Stimulated activated CD4-positive, alpha-beta T cell treated with anti-CD3 and anti-CD28 coated beads, Interleukin-4, amount 100 ng/mL, for 24 hours (primary cell): ENCODE measurements around the gene CPEB4.

Source experiments
- DNase-seq: peaks from one replicate; pipeline ENCODE4 v3.0.0-alpha.2; 2020

The CPEB4 gene

DNA sequence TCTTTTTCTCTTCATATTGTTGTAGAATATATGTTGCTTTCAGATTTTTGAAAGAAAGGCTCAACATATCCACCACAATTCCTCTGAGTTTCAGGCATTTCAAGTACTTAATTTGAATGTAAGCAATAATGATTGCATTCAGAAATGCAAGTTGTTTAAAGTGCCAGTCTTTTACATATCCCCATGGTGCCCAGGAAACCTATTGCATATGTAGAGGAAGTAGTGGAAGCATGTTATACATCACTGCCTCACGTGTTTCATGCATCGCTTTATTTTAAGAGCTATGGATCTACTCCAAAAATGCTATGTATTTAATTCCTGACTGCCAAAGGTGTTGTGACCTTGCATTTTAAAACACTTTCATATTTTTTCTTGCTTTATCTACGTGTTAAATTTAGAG lies 28.1 kb downstream of the CPEB4 start:
- no peak for DNase-seq

DNA sequence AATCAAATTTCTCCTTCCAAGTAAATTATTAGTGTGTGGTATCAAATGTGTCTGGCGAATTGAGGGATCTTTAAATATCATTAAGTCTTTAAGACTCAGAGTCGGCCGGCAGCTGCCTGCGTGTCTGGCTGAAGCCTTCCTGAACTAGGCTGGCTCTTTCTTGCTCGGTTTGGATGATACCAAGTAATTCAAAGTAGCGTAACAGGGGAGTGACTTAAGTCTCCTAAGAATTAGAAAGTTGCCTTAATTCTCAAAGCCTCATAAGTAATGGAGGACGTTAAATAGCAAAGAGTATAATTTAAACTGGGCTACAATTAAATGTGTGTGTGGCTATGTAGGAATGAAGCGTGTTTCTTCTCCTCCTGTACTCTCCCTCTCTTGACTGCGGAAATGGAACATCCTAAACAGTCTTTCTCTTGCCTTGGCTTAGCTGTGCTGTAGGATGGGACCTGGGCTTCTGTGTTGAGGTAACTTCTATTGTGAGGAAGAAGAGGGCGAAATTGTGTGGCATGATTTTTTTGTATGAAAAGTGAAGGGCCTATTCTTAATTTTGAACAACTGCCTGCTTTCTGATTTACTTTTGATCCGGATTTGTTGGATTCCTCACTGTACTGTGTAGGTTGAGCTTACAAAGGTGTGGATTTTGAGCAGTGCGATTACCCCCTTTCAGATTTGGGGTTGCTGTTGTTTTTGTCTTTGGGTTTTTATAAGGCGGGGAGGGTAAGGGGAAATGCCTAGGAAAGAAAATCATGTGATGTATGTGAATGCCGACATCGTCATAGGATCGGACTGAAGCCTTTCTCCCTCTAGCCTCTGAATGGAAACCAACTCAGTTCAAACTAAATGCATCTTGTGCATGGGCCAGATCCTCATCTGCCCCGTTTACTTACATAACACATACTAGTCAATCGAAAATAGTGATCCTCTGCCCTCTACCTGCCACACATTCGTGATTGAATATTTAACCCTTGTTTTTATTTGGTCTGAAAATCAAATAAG lies 29.9 kb downstream of the CPEB4 start:
- DNase-seq, result peak; percentile 63

DNA sequence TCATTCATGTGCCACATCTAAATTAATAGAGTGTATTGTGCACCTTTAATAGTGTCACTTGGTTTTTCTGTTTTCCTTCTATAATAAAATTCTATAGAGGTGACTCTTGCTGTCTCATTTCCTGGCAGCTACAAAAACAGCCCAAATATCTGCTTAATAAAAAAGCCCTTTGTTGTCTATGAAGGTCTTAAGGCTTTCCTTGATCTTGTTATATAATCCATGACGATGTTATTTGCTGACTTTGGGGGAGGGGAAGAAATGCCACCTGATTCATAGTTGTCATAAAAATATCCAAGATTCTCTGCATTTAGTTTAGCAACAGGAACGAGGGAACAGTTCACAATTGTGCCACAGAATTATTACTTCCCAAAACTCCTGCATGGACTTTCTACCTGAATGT lies 31.3 kb downstream of the CPEB4 start:
- no peak for DNase-seq

- no peak for DNase-seq
Observed at GRCh38 chr5:173920024-173920753, 32.0 kb downstream of the CPEB4 start.

DNA sequence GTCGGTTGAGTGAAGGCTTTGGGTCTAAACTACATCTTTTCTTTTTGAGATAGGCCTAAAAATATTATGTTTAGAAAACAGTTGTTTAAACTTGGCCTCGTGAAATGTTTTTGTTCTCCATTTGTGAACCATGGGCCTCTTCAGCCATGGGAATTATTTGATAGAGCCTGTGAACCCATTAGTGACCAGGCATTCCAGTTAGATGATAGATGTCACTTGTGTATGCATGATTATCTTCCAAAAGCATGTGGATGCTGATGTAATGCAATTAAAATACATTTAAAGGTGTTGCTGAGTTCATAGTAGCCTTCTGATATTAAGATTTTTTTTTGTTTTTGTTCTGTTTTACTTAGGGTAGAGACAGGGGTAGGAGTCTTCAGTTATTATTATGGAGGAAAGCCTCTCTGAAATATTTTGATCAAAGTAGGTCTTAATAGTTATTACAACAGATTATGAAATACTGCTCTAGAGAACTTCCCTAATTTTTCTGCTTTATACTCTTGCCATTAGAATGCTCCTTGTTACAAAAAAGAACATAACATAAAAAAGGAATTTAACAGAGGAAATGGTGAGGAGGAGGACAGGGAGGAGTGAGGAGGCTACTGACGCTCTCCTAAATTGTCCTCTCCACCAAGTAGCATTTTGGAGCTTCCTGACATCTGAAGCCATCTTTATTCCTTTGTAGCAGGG lies 32.9 kb downstream of the CPEB4 start:
- no peak for DNase-seq

DNA sequence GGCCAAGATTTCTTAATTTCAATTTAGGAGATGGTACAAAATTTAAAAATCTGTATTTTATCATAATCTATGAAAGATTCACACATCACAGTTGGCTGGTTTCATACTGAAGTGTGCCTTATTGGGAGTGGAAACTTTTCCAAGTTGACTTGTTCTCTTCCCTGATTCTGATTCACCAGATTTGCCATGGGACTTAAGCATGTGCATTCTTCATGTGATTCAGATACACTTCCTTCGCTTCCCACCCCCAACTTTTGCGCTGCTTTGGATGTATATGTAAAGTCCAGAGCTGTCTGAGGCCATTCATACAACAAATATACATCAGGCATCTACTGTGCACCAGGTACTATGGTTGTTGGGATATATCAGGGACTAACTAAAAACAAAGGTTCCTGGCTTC lies 34.4 kb downstream of the CPEB4 start:
- DNase-seq, result no peak

DNA sequence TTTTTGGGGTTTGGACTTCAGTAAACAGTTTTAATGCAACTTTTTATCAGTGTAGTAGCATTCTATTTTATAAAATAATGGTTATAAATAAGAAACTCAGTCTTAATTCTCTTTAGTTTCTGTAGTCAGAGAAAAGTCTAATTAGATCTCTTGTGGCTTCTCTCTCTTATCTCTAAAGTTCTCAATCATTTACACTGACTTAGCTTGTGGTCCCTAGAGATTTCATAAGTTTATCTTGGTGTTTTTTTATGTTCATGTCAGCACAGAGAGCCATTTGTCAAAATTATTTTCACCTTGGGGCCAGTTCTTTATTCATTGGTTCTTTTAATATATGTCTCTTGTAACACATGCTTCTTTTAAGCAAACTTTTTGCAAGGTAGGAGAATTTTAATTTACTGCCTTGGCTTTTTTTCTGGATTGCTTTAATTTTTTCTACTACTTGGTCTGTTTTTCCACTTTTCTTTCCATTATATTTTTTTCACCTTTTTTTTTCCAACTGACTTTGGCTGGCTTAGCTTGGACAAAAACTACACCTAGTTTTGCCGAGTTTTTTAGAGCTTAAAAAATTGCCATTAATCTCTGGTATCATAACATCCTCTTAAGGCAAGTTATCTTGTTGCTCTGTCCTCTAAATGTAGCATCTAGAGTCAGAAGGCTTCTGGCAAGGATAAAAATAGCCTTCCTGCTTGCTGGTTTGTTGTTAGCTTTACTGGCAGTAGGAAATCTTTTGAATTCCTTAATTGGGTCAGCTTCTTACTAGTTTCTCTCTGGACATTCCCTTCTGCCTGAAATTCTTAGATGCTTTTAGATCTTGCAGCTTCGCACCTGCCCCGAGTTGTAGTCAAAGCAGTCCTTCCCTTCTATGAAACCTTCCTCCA lies 35.3 kb downstream of the CPEB4 start:
- no peak for DNase-seq

- no peak for DNase-seq
Observed at GRCh38 chr5:173924899-173925298, 36.8 kb downstream of the CPEB4 start.

DNA sequence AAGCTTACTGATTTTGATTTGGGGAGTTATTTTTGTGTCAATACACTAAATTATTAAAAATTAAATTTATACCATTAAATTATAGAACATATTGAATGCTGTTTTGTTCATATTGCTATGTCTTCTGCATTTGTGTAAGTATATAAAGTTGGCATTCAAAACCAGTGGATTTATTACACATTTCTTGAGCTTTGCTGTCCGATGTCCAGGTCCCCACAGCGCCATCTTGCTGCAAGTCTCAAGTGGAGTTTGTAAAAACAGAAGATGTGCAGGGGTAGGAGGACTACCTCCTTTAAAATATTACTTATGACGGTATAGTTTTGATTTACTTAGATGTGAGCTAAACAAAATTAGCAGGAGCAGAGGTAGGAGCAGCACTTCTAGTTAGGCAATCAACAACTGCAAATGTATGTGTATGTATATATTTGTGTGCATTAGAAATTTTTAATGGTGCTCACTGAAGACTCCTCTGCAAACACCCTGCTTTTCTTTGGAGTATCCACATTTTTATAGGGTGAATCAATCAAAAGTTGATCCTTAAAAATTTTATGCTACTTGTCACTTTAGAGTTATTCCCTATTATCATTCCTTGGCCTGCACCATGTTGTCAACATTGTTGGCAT lies 37.4 kb downstream of the CPEB4 start:
- DNase-seq, result peak; percentile 32

DNA sequence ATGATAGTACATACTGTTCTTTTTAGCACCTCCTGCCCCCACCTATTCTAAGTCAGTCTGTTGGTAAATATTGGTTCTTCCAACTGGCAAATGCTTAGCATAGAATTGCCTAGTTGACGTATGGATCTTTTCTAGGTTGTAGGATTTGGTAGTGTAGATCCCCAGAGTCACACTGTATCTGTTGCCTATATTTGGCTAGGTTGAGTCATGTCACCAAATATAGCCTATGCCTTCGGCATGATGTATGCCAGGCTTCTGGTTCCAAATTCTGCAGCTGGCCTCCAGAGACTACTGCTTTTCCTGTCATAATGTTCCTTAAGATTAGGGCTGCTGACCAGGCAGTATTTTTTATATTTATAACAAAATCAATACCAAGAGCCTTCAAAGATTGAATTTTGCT lies 38.2 kb downstream of the CPEB4 start:
- DNase-seq, result no peak

DNA sequence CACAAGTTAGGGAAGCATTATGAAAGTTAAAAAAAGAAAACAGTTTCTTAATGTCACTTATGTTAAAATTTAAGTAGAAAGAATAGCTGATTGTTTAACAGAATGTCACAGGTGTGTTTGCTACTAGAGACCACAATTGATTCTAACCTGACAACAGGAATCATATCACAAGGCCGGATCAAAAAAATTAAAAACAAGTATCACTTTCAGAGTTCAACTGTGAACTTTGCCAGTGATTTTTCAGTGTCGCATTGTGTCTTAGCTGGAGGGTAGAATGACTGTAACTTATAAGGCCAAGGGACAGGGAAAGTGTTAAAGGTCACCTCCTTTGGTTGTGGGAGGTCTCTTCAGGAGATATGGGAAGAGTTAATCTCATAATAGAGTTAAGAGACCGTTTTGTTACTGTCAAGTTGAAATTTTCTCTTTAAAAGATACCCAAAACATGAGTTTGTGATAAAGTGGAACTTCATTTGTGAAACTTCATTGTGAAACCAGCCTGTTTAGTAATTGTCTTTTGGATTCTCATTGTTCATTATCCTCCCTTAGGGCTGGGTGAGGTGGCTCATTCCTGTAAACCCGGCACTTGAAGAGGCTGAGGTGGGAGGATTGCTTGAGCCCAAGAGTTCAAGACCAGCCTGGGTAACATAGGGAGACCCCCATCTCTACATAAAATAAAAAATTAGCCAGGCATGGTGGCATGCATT lies 40.9 kb downstream of the CPEB4 start:
- DNase-seq, result no peak

GRCh38 chr5:173932695-173933139 lies 44.6 kb downstream of the CPEB4 start:
- DNase-seq, result no peak

- DNase-seq, result no peak
Observed at GRCh38 chr5:173933901-173934300, 45.8 kb downstream of the CPEB4 start.

GRCh38 chr5:173935396-173935795 lies 47.2 kb downstream of the CPEB4 start:
- DNase-seq, result no peak

- no peak for DNase-seq
Observed at GRCh38 chr5:173940269-173940668, 52.1 kb downstream of the CPEB4 start.

GRCh38 chr5:173941102-173941501 lies 53.0 kb downstream of the CPEB4 start:
- no peak for DNase-seq

DNA sequence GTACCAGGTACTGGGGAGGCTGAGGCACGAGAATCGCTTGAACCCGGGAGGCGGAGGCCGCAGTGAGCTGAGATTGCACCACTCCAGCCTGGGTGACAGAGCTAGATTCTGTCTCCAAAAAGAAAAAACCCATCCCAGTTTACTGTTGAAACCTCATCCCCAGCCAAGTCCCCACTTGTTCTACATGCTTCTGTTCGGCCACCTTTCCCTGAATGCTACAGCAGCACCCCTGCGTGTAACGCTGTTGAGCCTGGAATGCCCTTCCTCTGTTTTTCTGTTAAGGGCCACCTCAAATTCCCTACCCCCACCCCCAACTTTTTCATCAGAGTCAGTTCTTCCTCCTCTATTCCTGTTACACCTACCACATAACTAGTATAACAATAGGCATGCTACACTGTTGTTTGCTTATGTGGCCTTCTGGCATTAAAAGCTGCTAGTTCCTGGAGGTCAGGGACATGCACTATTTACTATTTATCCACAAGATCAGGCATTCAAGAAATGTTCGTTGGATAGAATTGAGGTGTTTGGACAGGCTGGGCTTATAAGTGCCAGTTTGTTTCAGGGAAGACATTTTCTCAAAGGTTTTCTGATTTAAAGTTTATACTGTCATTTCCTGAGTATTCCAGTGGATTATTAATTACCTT lies 53.7 kb downstream of the CPEB4 start:
- no peak for DNase-seq

DNA sequence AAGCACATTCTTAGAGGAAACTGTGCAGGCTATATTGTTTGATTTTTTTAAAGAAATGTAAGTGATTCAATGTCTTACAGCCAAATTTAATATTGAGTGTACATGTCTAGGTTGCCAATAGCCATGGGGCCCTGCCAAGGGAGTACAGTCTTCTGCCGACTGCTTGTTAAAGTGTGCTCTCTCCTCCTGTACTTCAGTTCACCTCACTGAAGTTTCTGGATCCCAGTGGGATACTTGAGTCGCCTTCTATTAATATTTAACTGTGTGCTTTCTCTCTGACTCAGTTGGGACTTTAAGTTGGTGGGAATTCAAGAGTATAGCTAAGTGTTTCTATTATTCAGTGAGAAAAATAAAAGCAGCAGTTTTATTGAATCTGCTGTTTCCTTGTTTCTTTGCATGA lies 56.4 kb downstream of the CPEB4 start:
- no peak for DNase-seq

DNA sequence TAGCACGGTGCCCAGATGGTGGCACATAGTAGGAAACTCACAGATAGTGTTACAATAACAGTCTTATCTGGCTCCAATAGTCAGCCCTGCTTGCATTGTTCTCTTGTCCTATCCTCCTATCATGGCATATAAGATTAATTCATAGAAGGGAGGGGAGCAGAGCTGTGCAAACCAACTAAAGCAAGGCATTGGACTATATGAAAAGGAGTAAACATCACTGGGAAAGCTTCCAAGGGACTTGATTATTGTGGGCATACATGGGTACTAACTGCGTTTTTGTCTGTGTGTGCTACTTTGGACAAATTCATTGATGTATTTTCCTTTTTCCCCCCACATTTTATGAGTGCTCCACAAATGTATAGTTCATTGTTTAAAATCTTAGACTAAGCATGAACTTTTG lies 57.0 kb downstream of the CPEB4 start:
- no peak for DNase-seq

DNA sequence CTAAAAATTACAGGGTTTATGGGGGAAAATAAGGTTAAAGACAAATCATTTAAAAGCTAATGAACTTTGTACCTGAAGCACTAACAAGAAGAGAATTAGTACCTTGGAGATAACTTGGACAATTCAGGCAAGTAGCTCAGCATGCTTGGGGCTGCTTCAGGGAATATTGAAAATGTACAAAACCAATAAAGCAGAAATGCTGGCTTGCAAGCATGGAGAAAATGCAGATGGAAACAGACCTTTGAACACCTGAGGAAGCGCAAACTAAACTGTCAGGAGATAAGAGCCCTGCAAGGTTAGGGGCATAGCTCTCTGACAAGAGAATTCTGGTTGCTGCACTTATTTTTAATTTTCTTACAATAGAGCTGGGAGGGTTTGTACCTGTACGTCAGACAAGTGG lies 58.2 kb downstream of the CPEB4 start:
- no peak for DNase-seq

DNA sequence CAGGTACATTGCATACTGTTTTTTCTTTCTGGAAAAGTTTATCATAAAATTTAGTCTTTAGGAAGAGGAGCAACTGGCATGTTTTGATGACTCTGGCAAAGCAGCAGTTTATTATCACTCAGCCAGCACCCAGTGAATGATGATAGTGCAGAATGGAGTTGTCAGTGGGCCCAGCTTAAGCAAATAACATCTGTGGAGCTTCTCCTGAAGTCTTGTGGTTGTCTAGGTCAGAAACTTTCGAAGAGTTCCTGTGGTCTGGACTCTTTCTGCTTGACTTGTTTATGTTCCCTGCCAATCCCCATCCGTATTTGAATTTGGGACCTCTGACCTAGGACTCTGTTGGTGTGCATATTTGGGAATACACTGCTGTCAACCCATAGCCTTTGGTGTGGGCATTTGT lies 62.7 kb downstream of the CPEB4 start:
- DNase-seq, result no peak
